GM19035 (cell line): Measurements from ENCODE around the gene AGAP3.
A peak's percentile ranks its signal among the peaks of the same experiment; 100 is the strongest.

ENCODE experiments used
- ATAC-seq: cut with Tn5 transposase; IDR thresholded peaks from one replicate; pipeline ENCODE4 v1.9.1; 2021; ENCODE audit not compliant: unreplicated experiment

The AGAP3 gene

GRCh38 chr7:151073990-151074389 is 12.3 kb upstream of the AGAP3 start:
- ATAC-seq = no peak

DNA sequence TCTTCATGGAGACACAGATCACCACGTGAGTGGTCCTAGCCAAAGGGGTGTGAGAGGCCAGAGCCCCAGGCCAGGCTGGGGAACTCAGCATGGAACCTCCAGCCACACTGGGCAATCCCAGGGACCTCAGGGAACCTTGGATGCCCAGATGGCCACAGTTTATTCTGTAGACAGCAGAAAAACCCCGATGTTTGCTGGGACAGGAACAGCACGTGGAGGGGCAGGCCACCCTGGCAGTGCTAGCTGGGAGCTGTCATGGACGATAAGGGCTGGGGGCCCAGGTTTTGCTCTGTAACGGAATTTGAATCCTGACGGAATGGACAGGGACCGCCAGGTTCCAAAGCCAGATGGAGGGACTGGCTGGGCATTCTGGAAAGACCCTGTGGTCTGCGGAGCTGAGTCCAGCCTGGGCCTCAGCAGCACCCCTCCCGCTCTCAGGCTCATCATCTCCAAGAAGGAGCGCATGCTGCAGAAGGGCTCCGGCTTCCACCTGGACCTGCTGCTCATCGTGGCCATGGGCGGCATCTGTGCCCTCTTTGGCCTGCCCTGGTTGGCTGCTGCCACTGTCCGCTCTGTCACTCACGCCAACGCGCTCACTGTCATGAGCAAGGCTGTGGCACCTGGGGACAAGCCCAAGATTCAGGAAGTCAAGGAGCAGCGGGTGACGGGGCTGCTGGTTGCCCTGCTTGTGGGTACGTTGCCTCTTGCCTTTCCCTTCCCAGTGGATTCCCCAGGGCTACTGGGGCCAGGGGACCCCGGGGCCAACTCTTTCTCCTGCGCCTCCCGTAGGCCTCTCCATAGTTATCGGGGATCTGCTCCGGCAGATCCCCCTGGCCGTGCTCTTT is 11.2 kb upstream of the AGAP3 start:
- ATAC-seq = no peak

- no peak for ATAC-seq
These were observed 10.7 kb upstream of the AGAP3 start for GRCh38 chr7:151075662-151075971.

DNA sequence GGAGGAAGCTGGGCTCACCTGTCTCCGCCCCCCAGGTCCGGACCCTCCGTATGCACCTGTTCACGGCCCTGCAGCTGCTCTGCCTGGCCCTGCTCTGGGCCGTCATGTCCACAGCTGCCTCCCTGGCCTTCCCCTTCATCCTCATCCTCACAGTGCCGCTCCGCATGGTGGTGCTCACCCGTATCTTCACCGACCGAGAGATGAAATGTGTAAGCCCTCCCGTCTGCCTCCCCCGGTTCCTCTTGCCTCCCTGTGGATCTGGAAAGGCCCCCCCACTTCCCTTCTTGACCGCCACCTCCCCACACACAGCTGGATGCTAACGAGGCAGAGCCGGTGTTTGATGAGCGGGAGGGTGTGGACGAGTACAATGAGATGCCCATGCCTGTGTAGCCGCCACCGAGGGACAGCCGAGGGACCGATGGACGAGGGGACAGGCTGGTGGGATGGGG is 10.3 kb upstream of the AGAP3 start:
- no peak for ATAC-seq

GRCh38 chr7:151076863-151077704 is 9.2 kb upstream of the AGAP3 start:
- ATAC-seq = no peak

- no peak for ATAC-seq
These were observed 8.5 kb upstream of the AGAP3 start for GRCh38 chr7:151077705-151078232.

- no peak for ATAC-seq
These were observed 7.8 kb upstream of the AGAP3 start for GRCh38 chr7:151078233-151079040.

DNA sequence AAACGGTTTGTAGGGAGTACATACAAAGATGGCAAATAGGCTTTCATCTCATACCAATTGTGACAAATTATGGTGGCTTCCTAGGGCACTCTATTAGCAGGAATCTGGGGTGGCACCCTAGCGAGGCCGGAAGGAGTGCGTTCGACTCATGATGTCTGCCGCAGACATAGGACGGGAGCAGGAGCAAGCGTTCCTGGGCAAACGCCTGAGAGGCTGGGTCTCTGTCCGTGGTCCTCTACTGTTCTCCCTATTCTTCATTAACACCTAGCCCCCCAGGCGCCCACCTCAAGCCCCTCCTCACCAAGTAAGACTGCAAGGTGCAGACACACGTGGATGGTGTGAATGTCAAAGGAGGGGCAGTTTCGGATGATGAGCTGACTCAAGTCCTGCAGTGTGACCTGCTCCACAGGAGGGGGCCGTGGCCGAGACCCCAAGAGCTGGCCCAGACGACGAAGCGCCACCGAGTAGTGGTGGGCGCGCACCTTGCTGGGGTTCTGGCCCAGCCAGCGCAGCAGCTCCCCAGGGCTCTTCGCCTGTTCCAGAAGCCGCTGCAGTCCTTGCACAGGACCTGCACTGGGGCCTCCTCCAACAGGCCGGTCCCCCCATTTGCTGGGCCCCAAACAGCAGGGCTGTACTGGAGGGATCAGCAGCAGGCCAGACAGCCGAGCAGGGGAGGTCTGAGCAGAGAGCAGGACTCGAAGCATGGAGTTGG is 6.9 kb upstream of the AGAP3 start:
- ATAC-seq = no peak

- peak; percentile 4 for ATAC-seq
These were observed 6.2 kb upstream of the AGAP3 start for GRCh38 chr7:151080067-151080521.

GRCh38 chr7:151080522-151081169 is 5.6 kb upstream of the AGAP3 start, which contains the start of gene FASTK:
TSS of gene FASTK (minus strand) at chr7:151080809. CDS start at chr7:151080766, 43 bp downstream.
- ATAC-seq = peak; percentile 72

DNA sequence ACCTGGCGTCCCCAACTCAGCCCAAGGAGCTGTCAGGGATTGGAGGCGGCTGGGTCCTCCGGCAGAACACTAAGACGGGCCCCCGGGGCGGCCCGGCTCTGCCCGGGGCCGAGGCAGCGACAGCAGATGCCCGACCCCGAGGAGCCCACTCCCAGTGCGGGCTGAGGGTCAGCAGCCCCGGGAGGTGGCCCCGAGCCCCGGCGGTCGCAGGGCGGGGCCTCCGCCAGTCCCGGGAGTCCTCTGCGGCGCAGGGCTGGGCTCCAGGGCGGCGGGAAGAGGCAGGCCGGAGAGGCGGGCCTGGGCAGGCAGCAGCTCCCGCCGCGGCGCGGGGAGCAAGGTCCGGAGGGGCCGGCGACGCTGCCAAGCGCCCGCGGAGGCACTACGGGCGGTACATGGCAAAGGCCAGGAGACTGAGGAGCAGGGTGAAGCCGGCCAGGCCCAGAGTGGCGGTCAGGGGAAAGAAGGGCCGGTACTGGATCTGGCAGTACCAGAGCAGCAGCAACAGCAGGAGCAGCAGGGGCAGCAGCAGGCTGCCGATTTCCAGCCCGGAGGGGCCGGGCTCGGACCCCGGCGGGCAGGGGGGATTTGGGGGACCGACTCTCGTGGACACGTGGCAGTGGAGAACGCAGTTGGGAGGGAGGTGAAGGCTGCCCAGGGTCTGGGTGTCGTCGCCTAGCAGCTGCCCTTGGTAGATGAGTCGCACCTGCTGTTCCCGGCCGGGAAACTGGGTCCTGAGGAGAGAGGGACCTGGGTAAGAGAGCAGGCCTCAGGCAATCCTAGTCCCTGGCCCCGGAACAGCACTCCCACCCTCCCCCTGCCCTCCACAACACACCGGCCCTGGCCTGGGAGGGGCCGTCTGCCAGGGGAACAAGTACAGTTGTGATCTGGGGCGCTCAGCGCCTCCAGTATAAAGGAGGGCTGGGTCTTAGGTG is 4.8 kb upstream of the AGAP3 start:
- ATAC-seq = no peak

DNA sequence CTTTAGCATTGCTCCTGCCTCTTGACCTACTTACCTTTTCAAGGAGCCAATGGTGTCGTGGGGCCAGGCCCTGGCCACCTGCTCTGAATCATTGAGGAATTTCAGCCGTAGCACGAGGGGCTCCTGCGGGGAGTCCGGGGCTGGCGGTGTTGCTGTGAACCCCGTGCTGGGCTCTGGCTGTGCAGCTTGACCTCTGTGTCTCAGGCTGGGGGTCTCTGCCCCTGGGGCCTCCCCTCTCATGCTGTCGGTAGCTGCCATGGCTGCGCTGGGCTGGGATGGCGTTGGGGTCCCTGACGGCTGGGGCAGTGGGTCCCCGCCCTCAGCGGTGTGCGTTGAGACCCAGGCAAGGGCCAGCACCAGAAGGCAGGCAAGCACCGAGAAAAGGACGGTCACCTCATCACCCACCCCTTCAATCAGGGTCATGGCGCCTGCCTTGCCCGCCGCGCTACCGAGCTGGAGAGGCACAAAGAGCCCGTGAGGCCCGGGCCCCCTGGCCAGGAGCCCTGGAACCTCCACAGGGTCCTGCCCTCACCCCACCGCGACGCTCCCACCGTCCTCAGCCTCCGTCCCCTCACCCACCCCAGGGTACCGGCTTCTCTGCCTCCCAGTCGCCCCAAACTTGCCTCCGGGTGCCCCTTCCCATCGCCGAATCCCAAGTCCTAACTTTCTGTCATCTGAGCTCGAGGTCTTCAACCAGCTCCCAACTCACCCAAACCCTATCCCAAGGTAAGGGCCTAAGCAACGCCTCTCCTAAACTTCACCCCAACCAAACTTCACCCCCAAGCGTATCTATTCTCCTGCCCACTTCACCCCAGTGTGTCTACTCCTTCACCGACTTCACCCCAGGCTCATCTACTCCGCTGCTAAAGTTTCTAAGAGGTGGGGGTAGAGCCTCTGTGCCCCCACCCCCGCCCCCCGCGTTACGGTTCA is 3.9 kb upstream of the AGAP3 start:
- no peak for ATAC-seq

GRCh38 chr7:151083071-151083823 is 3.0 kb upstream of the AGAP3 start, which contains the start of gene TMUB1:
TSS of gene TMUB1 (minus strand) at chr7:151083493. CDS start at chr7:151082563, 930 bp downstream.
- peak; percentile 49 for ATAC-seq

DNA sequence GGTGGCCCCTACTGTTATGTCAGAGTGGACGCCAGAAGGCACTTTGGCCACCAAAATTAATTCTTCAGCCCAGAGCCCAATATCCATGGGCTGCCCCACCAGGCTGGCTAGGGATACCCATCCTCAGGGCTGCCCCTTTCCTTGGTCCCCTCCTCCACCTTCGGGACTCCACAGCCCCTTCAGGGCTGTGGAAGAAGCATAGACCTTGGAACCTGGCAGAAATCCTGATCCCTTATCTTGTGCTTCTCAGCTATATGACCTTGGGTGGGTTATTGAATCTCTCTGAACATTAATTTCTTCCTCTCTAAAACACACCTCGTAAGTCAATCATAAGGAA is 2.5 kb upstream of the AGAP3 start:
- ATAC-seq = no peak

DNA sequence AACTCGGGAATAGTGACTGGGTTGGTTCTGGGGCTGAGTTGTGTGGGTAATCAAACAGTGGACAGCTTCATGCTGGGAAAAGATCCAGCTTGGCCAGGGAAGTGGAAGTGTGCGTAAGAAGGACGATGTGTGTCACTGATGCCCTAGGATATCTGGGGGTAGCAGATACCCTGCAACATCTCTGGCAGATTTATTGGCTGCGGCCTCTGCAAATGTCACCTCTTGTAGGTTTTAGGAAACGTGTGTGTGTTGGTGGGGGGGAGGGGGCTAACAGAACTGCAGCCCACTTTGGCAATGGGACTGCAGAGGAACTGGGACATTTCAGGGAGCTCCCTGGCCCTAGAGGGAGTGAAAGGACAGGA is 965 bp upstream of the AGAP3 start:
- ATAC-seq = no peak

DNA sequence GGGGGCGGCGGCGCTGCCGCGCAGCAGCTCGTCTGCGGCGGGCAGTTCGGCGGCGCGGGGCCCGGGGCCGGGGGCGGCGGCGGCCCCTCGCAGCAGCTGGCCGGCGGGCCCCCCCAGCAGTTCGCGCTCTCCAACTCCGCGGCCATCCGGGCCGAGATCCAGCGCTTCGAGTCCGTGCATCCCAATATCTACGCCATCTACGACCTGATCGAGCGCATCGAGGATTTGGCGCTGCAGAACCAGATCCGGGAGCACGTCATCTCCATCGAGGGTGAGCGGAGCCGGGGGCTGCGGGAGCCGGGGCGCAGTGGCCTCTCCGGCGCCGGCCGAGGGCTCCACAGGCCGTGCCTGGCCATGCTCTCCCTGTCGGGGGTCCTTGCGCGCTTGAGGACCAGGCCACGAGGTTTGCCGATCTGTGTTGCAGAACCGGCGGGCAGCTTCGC is 548 bp downstream of the AGAP3 start:
- ATAC-seq = no peak
